ENCODE data around the gene HCAR1.
A peak's percentile ranks its signal among the peaks of the same experiment; 100 is the strongest.
"Not testable (repeated sequence)": the region's sequence is repeated elsewhere in the genome, so short reads cannot be mapped to it uniquely, and the experiment has no call there.

Gene HCAR1

GRCh38 chr12:122716658-122717057 lies 14.0 kb downstream of the HCAR1 start, which contains the start of gene HCAR3:
HCAR3 (minus strand) TSS chr12:122716811; CDS start chr12:122716737, 74 bp downstream.
- peak in 1 of 2 donors; percentile 66 for DNase-seq

- DNase-seq: not testable (repeated sequence)
These were observed 15.4 kb downstream of the HCAR1 start for GRCh38 chr12:122715211-122715610.

DNA sequence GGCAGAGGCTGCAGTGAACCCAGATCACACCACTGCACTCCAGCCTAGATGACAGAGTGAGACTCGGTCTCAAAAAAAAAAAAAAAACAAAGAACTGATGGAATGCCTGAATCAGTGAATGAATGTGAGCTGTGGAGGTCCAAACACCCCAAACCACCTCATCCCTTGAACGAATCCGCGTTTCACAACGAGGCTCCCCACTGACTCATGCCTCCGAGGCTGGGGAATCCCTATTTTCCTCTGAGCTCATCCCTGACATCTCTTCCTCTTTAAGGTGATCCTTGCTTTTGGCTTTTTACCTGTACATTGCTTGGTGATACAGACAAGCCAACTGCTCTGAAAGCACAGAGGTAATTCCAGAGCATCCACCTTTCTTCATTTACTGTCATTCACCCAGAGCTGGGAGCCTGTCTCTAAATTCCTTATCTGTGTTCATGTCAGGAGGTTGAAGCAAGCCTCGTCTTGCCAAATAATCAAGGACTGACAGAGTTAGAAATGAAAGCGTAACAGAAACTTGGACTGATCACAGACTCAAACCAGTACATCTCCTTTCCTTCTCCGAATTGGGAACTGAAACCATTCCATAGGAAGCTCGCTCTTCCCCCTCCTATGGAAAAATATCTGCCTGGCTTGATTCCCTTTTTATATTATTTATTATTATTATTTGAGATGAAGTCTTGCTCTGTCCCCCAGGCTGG lies 17.0 kb downstream of the HCAR1 start:
- not testable (repeated sequence) for DNase-seq

DNA sequence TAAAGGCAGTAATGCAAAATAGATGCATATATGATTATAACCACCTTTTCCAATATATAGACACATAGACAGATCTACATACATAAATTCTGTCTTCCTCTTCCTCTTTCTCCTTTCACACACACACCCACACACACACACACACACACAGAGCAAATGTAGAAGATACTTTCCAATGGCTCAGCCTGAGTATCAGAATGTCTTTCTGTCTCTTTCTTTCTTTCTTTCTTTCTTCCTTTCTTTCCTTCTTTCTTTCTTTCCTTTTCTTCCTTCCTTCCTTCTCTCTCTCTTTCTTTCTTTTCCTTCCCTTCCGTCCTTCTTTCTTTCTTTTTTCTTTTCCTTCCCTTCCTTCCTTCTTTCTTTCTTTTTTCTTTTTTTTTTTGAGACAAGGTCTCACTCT lies 19.4 kb downstream of the HCAR1 start:
- peak in 1 of 2 donors; percentile 26 for DNase-seq

GRCh38 chr12:122710341-122710740 lies 20.3 kb downstream of the HCAR1 start:
- not testable (repeated sequence) for DNase-seq

GRCh38 chr12:122709287-122709686 lies 21.4 kb downstream of the HCAR1 start:
- not testable (repeated sequence) for DNase-seq

DNA sequence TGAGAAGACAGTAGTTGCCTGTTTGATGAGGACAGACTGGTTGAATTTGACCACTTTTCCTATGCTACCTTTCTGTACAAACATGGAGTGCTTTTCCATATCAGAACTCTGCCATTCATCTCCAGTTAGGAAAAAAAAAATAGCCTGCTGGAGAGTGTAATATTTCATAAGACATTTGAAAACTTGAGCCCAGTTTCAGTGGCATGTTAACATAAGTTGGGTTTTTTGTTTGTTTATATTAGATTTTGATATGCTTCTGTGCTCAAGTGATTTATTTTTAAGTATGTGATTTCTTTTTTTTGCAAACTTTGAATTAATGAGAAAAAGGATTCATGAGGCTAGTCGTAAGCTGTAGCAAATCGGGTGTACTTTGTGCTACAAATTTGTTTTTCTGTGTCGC lies 26.8 kb downstream of the HCAR1 start:
- not testable (repeated sequence) for DNase-seq

DNA sequence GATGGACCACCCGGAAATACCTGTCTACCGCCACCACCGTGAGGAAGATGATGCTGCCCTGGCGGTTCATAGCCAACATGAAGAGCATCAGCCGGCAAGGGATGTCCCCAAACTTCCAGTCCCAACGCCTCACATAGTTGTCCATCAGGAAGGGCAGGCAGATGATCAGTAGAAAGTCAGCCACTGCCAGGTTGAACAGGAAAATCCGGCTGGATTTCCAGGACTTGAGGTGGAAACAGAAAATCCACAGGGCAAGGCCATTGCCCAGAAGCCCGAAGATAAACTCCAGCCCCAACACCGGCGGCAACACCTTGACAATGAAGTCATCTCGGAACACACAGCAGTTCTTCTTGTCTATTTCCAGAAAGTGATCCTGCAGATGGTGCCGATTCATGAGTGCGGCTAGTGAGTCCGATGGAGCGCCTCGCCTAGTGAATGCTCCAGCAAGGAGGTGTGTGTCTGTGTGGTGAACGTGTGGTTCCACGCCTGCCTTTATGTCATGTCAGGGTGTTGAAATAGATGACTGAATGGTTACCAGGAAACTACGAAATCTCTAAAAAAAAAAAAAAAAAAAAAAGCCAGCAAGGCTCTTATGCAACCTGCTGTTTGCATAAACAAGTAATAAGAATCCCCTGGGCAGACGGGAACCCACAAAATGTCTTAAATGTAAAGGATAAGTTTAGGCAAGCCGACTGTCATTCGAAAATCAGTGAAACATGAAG lies 27.6 kb downstream of the HCAR1 start, which contains the start of gene HCAR2:
TSS of gene HCAR2 (minus strand) at position 468 of the 722 bp plus-strand sequence. CDS start at position 394, 74 bp downstream.
- DNase-seq: peak in 1 of 2 donors; percentile 63

DNA sequence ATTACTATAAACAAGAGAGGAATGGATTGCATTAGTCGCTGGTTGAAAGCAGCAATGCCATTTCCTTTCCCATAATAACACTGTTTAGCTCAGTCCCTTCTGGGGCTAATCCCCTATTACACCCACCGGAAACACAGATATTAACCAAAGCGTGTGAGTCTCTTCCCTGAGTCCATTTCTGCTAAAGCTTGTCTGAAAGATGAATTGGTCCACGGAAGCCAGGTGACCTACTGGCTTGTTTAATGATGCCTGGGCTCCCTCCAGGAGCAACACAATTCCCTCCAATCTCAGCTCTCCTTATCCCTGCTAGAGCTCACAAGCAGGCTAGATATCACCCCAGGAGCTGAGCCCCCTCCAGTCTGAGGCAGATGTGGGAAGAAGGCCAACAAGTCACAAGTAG lies 29.2 kb downstream of the HCAR1 start:
- not testable (repeated sequence) for DNase-seq

DNA sequence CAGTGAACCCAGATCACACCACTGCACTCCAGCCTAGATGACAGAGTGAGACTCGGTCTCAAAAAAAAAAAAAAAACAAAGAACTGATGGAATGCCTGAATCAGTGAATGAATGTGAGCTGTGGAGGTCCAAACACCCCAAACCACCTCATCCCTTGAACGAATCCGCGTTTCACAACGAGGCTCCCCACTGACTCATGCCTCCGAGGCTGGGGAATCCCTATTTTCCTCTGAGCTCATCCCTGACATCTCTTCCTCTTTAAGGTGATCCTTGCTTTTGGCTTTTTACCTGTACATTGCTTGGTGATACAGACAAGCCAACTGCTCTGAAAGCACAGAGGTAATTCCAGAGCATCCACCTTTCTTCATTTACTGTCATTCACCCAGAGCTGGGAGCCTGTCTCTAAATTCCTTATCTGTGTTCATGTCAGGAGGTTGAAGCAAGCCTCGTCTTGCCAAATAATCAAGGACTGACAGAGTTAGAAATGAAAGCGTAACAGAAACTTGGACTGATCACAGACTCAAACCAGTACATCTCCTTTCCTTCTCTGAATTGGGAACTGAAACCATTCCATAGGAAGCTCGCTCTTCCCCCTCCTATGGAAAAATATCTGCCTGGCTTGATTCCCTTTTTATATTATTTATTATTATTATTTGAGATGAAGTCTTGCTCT lies 30.5 kb downstream of the HCAR1 start:
- not testable (repeated sequence) for DNase-seq

- DNase-seq: not testable (repeated sequence)
These were observed 33.7 kb downstream of the HCAR1 start for GRCh38 chr12:122696922-122697321.

- no peak for DNase-seq
These were observed 39.1 kb downstream of the HCAR1 start for GRCh38 chr12:122691566-122691965.

- no peak for DNase-seq
These were observed 42.4 kb downstream of the HCAR1 start for GRCh38 chr12:122688291-122688690.

DNA sequence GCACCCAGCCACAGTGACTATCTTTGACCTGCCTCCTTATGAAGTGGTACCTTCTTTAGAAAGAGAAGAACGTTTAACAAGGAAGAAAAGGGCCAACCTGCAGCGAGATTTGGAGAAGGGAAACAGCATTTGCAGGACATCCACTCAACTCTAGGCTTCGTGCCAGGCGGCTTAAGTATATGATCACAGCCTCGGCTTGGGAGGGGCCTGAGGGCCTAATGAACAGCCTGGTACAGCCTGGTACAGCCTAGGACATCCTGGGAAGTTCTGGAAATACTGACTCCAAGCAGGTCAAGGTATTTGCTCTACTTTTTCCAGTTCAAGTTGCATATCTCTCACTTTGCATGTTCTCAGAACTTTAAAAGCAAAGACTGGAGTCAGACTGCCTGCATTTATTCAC lies 43.6 kb downstream of the HCAR1 start:
- no peak for DNase-seq

GRCh38 chr12:122686538-122686937 lies 44.1 kb downstream of the HCAR1 start:
- DNase-seq: no peak

DNA sequence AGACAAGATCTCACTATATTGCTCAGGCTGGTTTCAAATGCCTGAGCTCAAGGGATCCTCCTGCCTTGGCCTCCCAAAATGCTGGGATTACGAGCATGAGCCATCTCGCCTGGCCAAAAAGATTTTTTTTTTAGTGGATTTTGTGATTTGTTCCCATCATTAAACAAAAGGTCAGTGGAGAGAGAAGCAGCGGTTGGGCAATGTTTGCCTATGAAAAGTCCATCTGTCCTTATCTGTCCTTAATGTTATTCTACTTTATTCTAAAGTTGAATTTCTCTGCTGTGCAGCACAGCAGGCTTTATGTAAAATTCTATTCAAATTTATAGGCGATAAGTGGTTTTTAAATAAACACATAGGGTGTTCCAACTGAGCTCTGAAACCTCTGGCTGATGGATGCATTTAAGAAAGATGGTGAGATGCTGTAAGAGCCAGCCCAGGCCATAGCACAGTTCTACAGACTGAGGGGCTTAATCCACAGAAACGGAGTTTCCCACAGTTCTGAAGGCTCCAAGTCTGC lies 46.3 kb downstream of the HCAR1 start:
- no peak for DNase-seq

DNA sequence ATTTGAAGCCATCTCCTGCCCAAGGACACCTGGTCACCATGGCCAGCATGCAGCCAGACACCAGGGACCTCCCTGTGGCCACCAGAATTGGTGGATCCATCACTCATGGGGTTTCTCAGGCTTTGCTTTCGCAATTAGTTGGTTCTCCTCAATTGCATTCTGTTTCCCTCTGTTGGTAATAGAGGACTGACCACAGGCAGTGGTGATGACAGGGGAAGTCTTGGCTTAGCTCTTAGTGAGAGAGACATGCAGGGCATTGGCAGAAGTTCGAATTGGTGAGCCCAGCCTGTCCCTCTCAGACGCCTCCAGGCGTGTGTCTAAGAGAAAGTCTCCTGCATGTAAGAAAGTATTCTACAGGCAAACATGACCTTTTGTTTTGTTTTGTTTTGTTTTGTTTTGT lies 48.8 kb downstream of the HCAR1 start:
- DNase-seq: peak in 1 of 2 donors; percentile 35

DNA sequence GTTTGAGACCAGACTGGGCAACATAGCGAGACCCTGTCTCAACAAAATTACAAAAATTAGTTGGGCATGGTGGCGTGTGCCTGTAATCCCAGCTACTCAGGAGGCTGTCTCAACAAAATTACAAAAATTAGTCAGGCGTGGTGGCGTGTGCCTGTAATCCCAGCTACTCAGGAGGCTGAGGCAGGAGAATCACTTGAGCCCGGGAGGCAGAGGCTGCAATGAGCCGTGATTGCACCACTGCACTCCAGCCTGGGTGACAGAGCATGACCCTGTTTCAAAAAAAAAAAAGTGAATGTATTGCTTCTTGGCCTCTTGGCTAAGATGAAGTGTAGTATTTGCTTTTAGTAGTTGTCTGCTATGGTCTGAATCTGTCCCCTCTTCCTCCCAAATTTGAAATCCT lies 49.7 kb downstream of the HCAR1 start:
- not testable (repeated sequence) for DNase-seq

GRCh38 chr12:122676781-122677180 lies 53.9 kb downstream of the HCAR1 start:
- DNase-seq: not testable (repeated sequence)
